Stomach (tissue), 9 donors: ENCODE results near the gene MED15. TPM values are rescaled to one million over a fixed set of nuclear protein-coding genes. Genes with fewer than 3 reads are reported as not detected.

ENCODE experiments used
- DNase-seq, 2 donors: peaks; one replicate each; pipeline versions ENCODE4 v3.0.0 to v3.0.0-alpha.2; 2013 to 2019
- H3K27ac ChIP-seq, 5 donors: fragments of 200-600 bp in 4 of 5; sonication (generic) in 4 of 5; one replicate each; pipeline ENCODE4 v1.5.1; 2013 to 2019; ENCODE audit warnings: mild to moderate bottlenecking in 1 of 5, moderate library complexity in 1 of 5
- H3K27me3 ChIP-seq, 3 donors: fragments of 200-600 bp; sonication (generic); one replicate each; pipeline ENCODE4 v1.5.1; 2017 to 2019; ENCODE audit warnings: mixed run types in 1 of 3
- H3K36me3 ChIP-seq, 4 donors: fragments of 200-600 bp; sonication (generic); 1 replicate in 3 of 4; 2 replicates in 1 of 4; pipeline ENCODE4 v1.5.1; 2016 to 2019
- H3K4me1 ChIP-seq, 4 donors: fragments of 200-600 bp; sonication (generic); one replicate each; pipeline ENCODE4 v1.5.1; 2016 to 2019
- H3K4me3 ChIP-seq, 4 donors: fragments of 200-600 bp; sonication (generic) in 3 of 4; one replicate each; pipeline ENCODE4 v1.5.1; 2016 to 2019; ENCODE audit warnings: mild to moderate bottlenecking in 1 of 4
- H3K9me3 ChIP-seq, 4 donors: fragments of 200-600 bp; sonication (generic); one replicate each; pipeline ENCODE4 v1.5.1; 2016 to 2019
- EP300 ChIP-seq: sonication (generic); formaldehyde crosslinking; IDR thresholded peaks from one replicate; pipeline ENCODE4 v1.6.1; 2017; ENCODE audit warnings: antibody characterized with exemption
- POLR2A ChIP-seq, 4 donors: fragments of 450-650 bp; IDR thresholded peaks; one replicate each; pipeline ENCODE4 v1.6.1; 2016; ENCODE audit warnings: antibody characterized with exemption in 4 of 4, control low read depth in 2 of 4, mild to moderate bottlenecking in 1 of 4, moderate library complexity in 1 of 4
- POLR2AphosphoS5 ChIP-seq, 3 donors: sonication (generic); formaldehyde crosslinking; IDR thresholded peaks; one replicate each; pipeline ENCODE4 v1.6.1; 2016; ENCODE audit warnings: antibody characterized with exemption in 3 of 3
- WGBS, 5 donors: extraction: QIAGEN DNeasy Blood & Tissue Kit in 3 of 5; methylation state at CpG; one replicate each; pipeline versions ENCODE4 v1.1.5 to v1.1.7; 2013 to 2018; 5-methylcytosine and 5-hydroxymethylcytosine counted together
- intact Hi-C: fragments of 100-400 bp; cut with DNase I; formaldehyde crosslinking; loops from one replicate; pipeline ENCODE4 v1.15.1; 2023; ENCODE audit warnings: low total_unique reads
- polyA plus RNA-seq, 3 donors: library from polyadenylated mRNA; stranded (reverse); fragments of 200-250 nt; gene quantifications; one replicate each; pipeline ENCODE4 v1.2.3, GENCODE V29; 2013
- total RNA-seq, 5 donors: library from RNA; depleted of rRNA; stranded (reverse); fragments of >200 nt; gene quantifications; one replicate each; pipeline versions ENCODE4 v1.1.0 to v1.2.3, GENCODE V29; 2014 to 2016
- TF ChIP-seq, protein P1 (sequence below), 7 experiments: fragments of 450-650 bp in 4 of 7; fragments of 200-600 bp in 3 of 7; sonication (generic) in 3 of 7; IDR thresholded peaks; one replicate each; pipeline ENCODE4 v1.5.1; 2016 to 2019; ENCODE audit warnings: antibody characterized with exemption in 7 of 7, control low read depth in 2 of 7, mild to moderate bottlenecking in 1 of 7
- donor health status: healthy with polysubstance abuse.
- donor health status: Bipolar disorder and iron deficiency.
- donor health status: healthy.

Gene MED15
- total and polyA plus RNA-seq, 8 donors = 28.3 to 289 (median 69.6) TPM

DNA sequence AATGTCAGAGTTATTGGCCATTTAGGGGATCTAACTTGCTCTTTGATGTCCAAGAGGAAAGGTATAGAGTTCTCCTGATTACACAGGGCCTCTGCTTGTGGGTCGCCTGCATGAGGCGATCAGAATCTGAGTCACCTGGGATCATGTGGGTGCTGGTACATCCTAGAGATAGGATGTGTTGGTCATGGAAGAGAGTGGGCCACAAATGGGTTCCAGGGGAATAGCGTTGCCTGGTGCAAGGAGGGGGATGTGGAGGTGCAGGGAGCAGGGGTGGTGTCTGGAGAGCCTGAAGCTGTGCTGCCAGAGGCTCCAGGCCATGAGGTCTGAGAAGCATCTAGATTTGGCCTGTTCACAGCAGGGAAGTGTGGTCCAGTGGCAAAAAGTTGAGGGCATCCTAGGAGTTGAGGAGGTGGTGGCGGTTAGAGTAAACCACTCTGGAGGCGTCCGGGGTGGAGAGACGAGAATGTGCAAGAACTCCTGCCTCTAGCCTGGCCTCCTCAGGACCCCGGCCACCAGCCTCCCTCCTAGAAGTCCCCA, 92.8 kb downstream of the MED15 start:
- intact Hi-C loops = loop anchor here (10.0 kb wide), 1 partner anchor 95 kb away; no protein-coding TSS in a partner anchor
- TF ChIP-seq POLR2A (IDR thresholded peaks at IDR 0.05) = no peak
- TF ChIP-seq, protein P1, sequence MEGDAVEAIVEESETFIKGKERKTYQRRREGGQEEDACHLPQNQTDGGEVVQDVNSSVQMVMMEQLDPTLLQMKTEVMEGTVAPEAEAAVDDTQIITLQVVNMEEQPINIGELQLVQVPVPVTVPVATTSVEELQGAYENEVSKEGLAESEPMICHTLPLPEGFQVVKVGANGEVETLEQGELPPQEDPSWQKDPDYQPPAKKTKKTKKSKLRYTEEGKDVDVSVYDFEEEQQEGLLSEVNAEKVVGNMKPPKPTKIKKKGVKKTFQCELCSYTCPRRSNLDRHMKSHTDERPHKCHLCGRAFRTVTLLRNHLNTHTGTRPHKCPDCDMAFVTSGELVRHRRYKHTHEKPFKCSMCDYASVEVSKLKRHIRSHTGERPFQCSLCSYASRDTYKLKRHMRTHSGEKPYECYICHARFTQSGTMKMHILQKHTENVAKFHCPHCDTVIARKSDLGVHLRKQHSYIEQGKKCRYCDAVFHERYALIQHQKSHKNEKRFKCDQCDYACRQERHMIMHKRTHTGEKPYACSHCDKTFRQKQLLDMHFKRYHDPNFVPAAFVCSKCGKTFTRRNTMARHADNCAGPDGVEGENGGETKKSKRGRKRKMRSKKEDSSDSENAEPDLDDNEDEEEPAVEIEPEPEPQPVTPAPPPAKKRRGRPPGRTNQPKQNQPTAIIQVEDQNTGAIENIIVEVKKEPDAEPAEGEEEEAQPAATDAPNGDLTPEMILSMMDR (IDR thresholded peaks at IDR 0.05) = no peak
- TF ChIP-seq POLR2AphosphoS5 (IDR thresholded peaks at IDR 0.05) = no peak
- no peak for TF ChIP-seq EP300
- no peaks in the 10 kb centered on the region for H3K4me1 ChIP-seq
- H3K4me3 ChIP-seq = no peak overlapping the region
- no peaks in the 10 kb centered on the region for H3K9me3 ChIP-seq
- H3K27ac ChIP-seq = no peak overlapping the region
- no peaks in the 10 kb centered on the region for H3K36me3 ChIP-seq
- no peak for DNase-seq
- WGBS, 5 donors = 86 to 92% (median 87%) methylated on average over 6 to 8 of the region's 8 CpGs
- H3K27me3 ChIP-seq = no peaks in the 10 kb centered on the region

DNA sequence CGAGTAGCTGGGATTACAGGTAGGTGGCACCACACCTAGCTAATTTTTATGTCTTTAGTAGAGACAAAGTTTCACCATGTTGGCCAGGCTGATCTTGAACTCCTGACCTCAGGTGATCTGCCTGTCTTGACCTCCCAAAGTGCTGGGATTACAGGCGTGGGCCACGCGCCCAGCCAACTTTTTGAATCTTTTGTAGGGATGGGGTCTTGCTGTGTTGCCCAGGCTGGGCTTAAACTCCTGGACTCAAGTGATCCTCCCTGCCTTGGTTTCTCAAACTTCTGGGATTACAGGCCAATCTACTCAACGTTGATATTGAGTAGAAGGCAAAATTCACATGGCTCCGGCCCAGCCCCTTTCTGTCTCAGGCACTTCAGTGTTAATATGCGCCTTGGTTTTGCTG, 93.9 kb downstream of the MED15 start:
- intact Hi-C loops = loop anchor here (10.0 kb wide), 1 partner anchor 93 kb away; no protein-coding TSS in a partner anchor
- no peaks in the 10 kb centered on the region for H3K9me3 ChIP-seq
- no peaks in the 10 kb centered on the region for H3K36me3 ChIP-seq
- H3K27me3 ChIP-seq = peaks cover 0 to 8% (median 0%) of the 10 kb centered on the region in 3 donors
- H3K4me3 ChIP-seq = no peak overlapping the region
- no peak for TF ChIP-seq EP300
- TF ChIP-seq, protein P1 (IDR thresholded peaks at IDR 0.05) = no peak
- TF ChIP-seq POLR2AphosphoS5 (IDR thresholded peaks at IDR 0.05) = no peak
- no peak for TF ChIP-seq POLR2A (IDR thresholded peaks at IDR 0.05)
- H3K4me1 ChIP-seq = peaks cover under 1 to 7% (median 5%) of the 10 kb centered on the region in 4 donors
- H3K27ac ChIP-seq = no peak overlapping the region
- 77 to 87% (median 86%) methylated on average over 7 of the region's 7 CpGs for WGBS, 5 donors
- no peak for DNase-seq

DNA sequence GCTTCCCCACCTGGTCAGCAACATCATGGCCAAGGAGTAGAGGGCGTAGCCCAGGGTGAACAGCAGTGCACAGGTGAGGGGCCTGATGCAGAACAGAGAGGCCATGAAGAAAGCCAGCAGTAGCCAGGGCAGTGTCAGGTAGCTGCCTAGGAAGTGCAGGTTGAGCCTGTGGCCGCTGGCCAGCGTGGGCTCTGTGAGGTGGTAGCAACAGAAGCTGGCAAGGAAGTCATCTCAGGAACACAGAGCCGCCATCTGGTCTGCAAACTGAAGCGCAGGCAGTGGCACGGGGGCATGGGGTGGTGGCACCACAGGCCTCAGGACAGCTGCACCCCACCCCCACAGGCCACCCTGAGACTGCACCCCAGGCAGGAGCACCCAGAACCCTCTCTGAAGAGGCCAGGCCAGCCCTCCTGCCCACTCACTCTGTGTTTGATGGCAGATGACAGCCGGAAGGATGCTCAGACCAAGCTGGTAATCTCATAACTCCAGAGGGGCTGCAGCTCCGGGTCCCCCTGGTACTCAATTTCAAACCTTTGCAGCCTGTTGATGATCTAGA, 95.3 kb downstream of the MED15 start:
- Histone ChIP-seq H3K4me1 (peaks cover 3 to 17% (median 9%) of the 10 kb centered on the region in 4 donors), H3K9me3 (no peaks in the 10 kb centered on the region), H3K27ac (no peak overlapping the region), H3K27me3 (peaks cover 0 to 22% (median 0%) of the 10 kb centered on the region in 3 donors), H3K4me3 (no peak overlapping the region), H3K36me3 (no peaks in the 10 kb centered on the region)
- 63 to 84% (median 72%) methylated on average over 3 to 8 of the region's 8 CpGs for WGBS, 5 donors
- intact Hi-C loops = loop anchor here (10.0 kb wide), 1 partner anchor 92 kb away; no protein-coding TSS in a partner anchor
- TF ChIP-seq EP300 (no peak), POLR2A (IDR thresholded peaks at IDR 0.05) (no peak), POLR2AphosphoS5 (IDR thresholded peaks at IDR 0.05) (no peak)
- TF ChIP-seq, protein P1 (IDR thresholded peaks at IDR 0.05) = no peak
- no peak for DNase-seq

DNA sequence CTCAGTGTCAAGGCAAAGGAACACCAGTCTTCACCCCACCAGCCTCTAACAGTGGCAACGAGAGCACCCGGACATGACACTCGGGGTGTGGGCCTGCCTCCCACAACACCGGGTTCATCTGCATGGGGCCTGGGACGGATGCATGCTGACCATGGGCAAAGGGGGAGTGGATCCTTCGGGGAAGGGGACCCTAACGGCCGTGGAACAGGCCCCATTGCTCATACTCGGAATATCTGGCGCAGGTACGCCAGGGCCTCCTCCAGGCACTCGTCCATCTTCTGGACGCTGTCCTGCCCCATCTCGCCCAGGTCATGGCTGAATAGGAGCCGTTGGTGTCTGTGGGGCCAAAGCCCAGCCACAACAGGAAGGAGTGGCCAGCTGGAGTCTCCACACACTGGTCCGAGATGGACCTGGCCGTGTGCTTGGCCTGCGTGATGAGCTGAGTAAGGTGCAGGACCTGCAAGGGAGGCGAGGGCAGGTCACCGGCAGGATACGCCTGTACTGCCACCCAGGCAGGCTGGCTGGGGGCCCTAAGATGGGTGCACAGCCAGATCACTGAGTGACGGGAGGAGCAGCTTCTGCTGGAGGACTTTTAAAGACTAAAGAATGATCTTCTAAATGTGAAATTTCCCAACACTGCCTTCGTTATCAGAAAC, 96.8 kb downstream of the MED15 start:
- Histone ChIP-seq H3K36me3 (no peaks in the 10 kb centered on the region), H3K27me3 (peaks cover 0 to 22% (median 0%) of the 10 kb centered on the region in 3 donors), H3K27ac (no peak overlapping the region), H3K4me1 (peaks cover 3 to 17% (median 9%) of the 10 kb centered on the region in 4 donors), H3K4me3 (no peak overlapping the region), H3K9me3 (no peaks in the 10 kb centered on the region)
- TF ChIP-seq POLR2A (IDR thresholded peaks at IDR 0.05) = no peak
- no peak for TF ChIP-seq POLR2AphosphoS5 (IDR thresholded peaks at IDR 0.05)
- TF ChIP-seq, protein P1 (IDR thresholded peaks at IDR 0.05) = no peak
- no peak for TF ChIP-seq EP300
- no peak for DNase-seq
- intact Hi-C loops = loop anchor here (10.0 kb wide), 1 partner anchor 91 kb away; no protein-coding TSS in a partner anchor
- 85 to 90% (median 87%) methylated on average over 15 to 23 of the region's 23 CpGs for WGBS, 5 donors
